Measurements from ENCODE around the gene UNC5CL. TPM values are rescaled to one million over a fixed set of nuclear protein-coding genes. Genes with fewer than 3 reads are reported as not detected.

Gene UNC5CL
- total and polyA plus RNA-seq, 9 of the 15 experiments (the other 6 are each of a cell fraction or from before 2014, with no cell fraction given), result 0.07 to 1.8 (median 0.62) TPM; not detected in 1

DNA sequence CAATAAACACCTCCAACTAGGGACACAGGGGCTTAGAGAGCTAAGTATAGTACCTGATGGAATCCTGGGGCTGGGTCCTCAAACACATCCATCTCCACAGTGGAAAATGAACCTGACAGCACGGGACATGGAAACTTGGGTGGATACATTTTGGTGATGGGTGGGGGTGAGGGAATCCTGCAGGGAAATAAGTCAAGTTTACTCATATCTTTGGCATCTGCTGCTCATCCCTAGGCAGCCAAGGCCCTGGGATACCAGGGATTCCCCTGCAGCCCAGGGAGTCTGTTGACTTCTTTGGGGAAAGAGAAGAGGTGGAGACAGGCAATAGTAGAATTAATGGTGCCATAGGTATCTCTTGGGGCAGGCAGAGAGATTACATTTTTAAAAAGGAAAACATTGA, 20.5 kb upstream of the UNC5CL start:
- no peak for FAIRE-seq
- in situ Hi-C loops (cut with MboI), result no loop called here
- intact Hi-C loops (cut with micrococcal nuclease), result no loop called here
- Histone ChIP-seq H3K36me3 (ENCODE audit: control insufficient read depth, insufficient read depth, low read length) (peaks cover 21% of the 10 kb centered on the region; the same call in 2 of the 3 replicates), H3K4me3 (no peak overlapping the region), H3K9ac (ENCODE audit: insufficient read depth in 1 of 2, low read depth in 2 of 2, low read length in 2 of 2) (no peak overlapping the region), H2AFZ (ENCODE audit: low read depth, low read length) (no peak overlapping the region), H4K20me1 (replicated peaks; ENCODE audit: control insufficient read depth, insufficient read depth, low read length) (no peaks in the 10 kb centered on the region), H3K27ac (ENCODE audit: extremely low read depth, low read depth, low read length) (no peak overlapping the region), H3K4me1 (replicated peaks in 1 of 2; ENCODE audit: control insufficient read depth in 2 of 2, insufficient read depth in 2 of 2, low read length in 2 of 2) (peaks cover 5 to 26% of the 10 kb centered on the region in 2 experiments; a peak in 4 of 5 replicates), H3K4me2 (ENCODE audit: insufficient read depth, low read length) (no peak overlapping the region), H3K9me1 (ENCODE audit: control insufficient read depth, insufficient read depth, low read length) (no peaks in the 10 kb centered on the region), H3K9me3 (replicated peaks; ENCODE audit: control insufficient read depth, insufficient read depth, low read depth, low read length) (no peaks in the 10 kb centered on the region), H3K27me3 (ENCODE audit: control insufficient read depth in 2 of 2, insufficient read depth in 2 of 2, low read length in 2 of 2) (no peaks in the 10 kb centered on the region), H3K79me2 (ENCODE audit: control insufficient read depth, insufficient read depth, low read length) (no peaks in the 10 kb centered on the region)
- no TSS peak for BruUV-seq (replicated peaks)
- WGBS (ENCODE audit: insufficient coverage, low coverage, missing lambda C conversion rate), result 100% methylated on average over 1 of the region's 1 CpG
- no peak for DNase-seq (ENCODE audit: extremely low read depth in 1 of 4, low spot score in 3 of 4)
- TF ChIP-seq GTF2E2 (tag; IDR thresholded peaks at IDR 0.05) (no peak), PHB (CRISPR knock-in tag; IDR thresholded peaks at IDR 0.05) (no peak), FOXK1 (CRISPR knock-in tag; IDR thresholded peaks at IDR 0.05; ENCODE audit: borderline replicate concordance) (no peak), STAG1 (CRISPR knock-in tag; IDR thresholded peaks at IDR 0.05; ENCODE audit: borderline replicate concordance) (no peak), ZNF24 (IDR thresholded peaks at IDR 0.05) (no peak), ZNF644 (tag; IDR thresholded peaks at IDR 0.05; ENCODE audit: low read depth) (no peak), TCF7L2 (IDR thresholded peaks at IDR 0.05; ENCODE audit: low read depth, low read length) (no peak), KLF6 (CRISPR knock-in tag; IDR thresholded peaks at IDR 0.05; ENCODE audit: borderline replicate concordance) (no peak)
- TF ChIP-seq, protein P1, sequence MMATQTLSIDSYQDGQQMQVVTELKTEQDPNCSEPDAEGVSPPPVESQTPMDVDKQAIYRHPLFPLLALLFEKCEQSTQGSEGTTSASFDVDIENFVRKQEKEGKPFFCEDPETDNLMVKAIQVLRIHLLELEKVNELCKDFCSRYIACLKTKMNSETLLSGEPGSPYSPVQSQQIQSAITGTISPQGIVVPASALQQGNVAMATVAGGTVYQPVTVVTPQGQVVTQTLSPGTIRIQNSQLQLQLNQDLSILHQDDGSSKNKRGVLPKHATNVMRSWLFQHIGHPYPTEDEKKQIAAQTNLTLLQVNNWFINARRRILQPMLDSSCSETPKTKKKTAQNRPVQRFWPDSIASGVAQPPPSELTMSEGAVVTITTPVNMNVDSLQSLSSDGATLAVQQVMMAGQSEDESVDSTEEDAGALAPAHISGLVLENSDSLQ (IDR thresholded peaks at IDR 0.05), result no peak
- TF ChIP-seq, protein P2, sequence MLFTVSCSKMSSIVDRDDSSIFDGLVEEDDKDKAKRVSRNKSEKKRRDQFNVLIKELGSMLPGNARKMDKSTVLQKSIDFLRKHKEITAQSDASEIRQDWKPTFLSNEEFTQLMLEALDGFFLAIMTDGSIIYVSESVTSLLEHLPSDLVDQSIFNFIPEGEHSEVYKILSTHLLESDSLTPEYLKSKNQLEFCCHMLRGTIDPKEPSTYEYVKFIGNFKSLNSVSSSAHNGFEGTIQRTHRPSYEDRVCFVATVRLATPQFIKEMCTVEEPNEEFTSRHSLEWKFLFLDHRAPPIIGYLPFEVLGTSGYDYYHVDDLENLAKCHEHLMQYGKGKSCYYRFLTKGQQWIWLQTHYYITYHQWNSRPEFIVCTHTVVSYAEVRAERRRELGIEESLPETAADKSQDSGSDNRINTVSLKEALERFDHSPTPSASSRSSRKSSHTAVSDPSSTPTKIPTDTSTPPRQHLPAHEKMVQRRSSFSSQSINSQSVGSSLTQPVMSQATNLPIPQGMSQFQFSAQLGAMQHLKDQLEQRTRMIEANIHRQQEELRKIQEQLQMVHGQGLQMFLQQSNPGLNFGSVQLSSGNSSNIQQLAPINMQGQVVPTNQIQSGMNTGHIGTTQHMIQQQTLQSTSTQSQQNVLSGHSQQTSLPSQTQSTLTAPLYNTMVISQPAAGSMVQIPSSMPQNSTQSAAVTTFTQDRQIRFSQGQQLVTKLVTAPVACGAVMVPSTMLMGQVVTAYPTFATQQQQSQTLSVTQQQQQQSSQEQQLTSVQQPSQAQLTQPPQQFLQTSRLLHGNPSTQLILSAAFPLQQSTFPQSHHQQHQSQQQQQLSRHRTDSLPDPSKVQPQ (CRISPR knock-in tag; IDR thresholded peaks at IDR 0.05; ENCODE audit: borderline replicate concordance), result no peak
- TF ChIP-seq, protein P3, sequence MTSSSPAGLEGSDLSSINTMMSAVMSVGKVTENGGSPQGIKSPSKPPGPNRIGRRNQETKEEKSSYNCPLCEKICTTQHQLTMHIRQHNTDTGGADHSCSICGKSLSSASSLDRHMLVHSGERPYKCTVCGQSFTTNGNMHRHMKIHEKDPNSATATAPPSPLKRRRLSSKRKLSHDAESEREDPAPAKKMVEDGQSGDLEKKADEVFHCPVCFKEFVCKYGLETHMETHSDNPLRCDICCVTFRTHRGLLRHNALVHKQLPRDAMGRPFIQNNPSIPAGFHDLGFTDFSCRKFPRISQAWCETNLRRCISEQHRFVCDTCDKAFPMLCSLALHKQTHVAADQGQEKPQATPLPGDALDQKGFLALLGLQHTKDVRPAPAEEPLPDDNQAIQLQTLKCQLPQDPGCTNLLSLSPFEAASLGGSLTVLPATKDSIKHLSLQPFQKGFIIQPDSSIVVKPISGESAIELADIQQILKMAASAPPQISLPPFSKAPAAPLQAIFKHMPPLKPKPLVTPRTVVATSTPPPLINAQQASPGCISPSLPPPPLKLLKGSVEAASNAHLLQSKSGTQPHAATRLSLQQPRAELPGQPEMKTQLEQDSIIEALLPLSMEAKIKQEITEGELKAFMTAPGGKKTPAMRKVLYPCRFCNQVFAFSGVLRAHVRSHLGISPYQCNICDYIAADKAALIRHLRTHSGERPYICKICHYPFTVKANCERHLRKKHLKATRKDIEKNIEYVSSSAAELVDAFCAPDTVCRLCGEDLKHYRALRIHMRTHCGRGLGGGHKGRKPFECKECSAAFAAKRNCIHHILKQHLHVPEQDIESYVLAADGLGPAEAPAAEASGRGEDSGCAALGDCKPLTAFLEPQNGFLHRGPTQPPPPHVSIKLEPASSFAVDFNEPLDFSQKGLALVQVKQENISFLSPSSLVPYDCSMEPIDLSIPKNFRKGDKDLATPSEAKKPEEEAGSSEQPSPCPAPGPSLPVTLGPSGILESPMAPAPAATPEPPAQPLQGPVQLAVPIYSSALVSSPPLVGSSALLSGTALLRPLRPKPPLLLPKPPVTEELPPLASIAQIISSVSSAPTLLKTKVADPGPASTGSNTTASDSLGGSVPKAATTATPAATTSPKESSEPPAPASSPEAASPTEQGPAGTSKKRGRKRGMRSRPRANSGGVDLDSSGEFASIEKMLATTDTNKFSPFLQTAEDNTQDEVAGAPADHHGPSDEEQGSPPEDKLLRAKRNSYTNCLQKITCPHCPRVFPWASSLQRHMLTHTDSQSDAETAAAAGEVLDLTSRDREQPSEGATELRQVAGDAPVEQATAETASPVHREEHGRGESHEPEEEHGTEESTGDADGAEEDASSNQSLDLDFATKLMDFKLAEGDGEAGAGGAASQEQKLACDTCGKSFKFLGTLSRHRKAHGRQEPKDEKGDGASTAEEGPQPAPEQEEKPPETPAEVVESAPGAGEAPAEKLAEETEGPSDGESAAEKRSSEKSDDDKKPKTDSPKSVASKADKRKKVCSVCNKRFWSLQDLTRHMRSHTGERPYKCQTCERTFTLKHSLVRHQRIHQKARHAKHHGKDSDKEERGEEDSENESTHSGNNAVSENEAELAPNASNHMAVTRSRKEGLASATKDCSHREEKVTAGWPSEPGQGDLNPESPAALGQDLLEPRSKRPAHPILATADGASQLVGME (CRISPR knock-in tag; IDR thresholded peaks at IDR 0.05), result no peak
- ATAC-seq, result no peak
- POLR2A ChIA-PET, result interaction anchor here (0.6 to 2.1 kb wide), 2 partner anchors 10 to 259 kb away, joined by 3 to 5 read pairs; no protein-coding TSS in a partner anchor
- CTCF ChIA-PET (ENCODE audit: low intra/inter-chr PET ratio), result no interaction called here

Data from K562 (cell line).